ENCODE data around the gene GAK. TPM values are rescaled to one million over a fixed set of nuclear protein-coding genes. Genes with fewer than 3 reads are reported as not detected.

GAK gene
- total and polyA plus RNA-seq, 2 donors from 2014 or later, result 92.0 to 124 TPM

GRCh38 chr4:874056-874455 lies 58.1 kb downstream of the GAK start:
- peak overlapping the region in 1 of 3 donors; percentile 35 for H3K4me3 ChIP-seq (ENCODE audit: low read length in 3 of 3)
- intact Hi-C loops (cut with DNase I), result no loop called here
- H3K9ac ChIP-seq (ENCODE audit: low read length in 3 of 3), result no peak overlapping the region
- no peaks in the 10 kb centered on the region for H3K27me3 ChIP-seq (ENCODE audit: control insufficient read depth, insufficient read depth, low read length)
- H3K4me1 ChIP-seq (ENCODE audit: control insufficient read depth in 2 of 3, insufficient read depth in 2 of 3, low read depth in 1 of 3, low read length in 3 of 3), result peaks cover 0 to 7% (median 2%) of the 10 kb centered on the region in 3 donors
- peaks cover 0 to 6% (median 0%) of the 10 kb centered on the region in 3 donors for H3K9me3 ChIP-seq (ENCODE audit: control insufficient read depth in 2 of 3, insufficient read depth in 1 of 3, low read length in 3 of 3)
- no peak for TF ChIP-seq CTCF (IDR thresholded peaks at IDR 0.05; ENCODE audit: borderline replicate concordance, extremely low read depth, insufficient read depth)
- DNase-seq, result no peak
- FAIRE-seq, result no peak
- peaks cover 12 to 26% (median 22%) of the 10 kb centered on the region in 3 donors for H3K36me3 ChIP-seq (ENCODE audit: control insufficient read depth in 2 of 3, insufficient read depth in 3 of 3, low read length in 3 of 3)
- peak overlapping the region in 1 of 2 donors; percentile 48 for H3K27ac ChIP-seq (ENCODE audit: low read depth in 2 of 2, low read length in 2 of 2)

- peaks cover 0 to 7% (median 0%) of the 10 kb centered on the region in 3 donors for H3K9me3 ChIP-seq (ENCODE audit: control insufficient read depth in 2 of 3, insufficient read depth in 1 of 3, low read length in 3 of 3)
- no peak for FAIRE-seq
- H3K27me3 ChIP-seq (ENCODE audit: control insufficient read depth, insufficient read depth, low read length), result no peaks in the 10 kb centered on the region
- no peak overlapping the region for H3K27ac ChIP-seq (ENCODE audit: low read depth in 2 of 2, low read length in 2 of 2)
- no peak overlapping the region for H3K9ac ChIP-seq (ENCODE audit: low read length in 3 of 3)
- no peak for DNase-seq
- H3K4me1 ChIP-seq (ENCODE audit: control insufficient read depth in 2 of 3, insufficient read depth in 2 of 3, low read depth in 1 of 3, low read length in 3 of 3), result peaks cover 0 to 7% (median 2%) of the 10 kb centered on the region in 3 donors
- H3K4me3 ChIP-seq (ENCODE audit: low read length in 3 of 3), result no peak overlapping the region
- H3K36me3 ChIP-seq (ENCODE audit: control insufficient read depth in 2 of 3, insufficient read depth in 3 of 3, low read length in 3 of 3), result peaks cover 16 to 30% (median 26%) of the 10 kb centered on the region in 3 donors
- no peak for TF ChIP-seq CTCF (IDR thresholded peaks at IDR 0.05; ENCODE audit: borderline replicate concordance, extremely low read depth, insufficient read depth)
- intact Hi-C loops (cut with DNase I), result no loop called here
These were observed 59.7 kb downstream of the GAK start for GRCh38 chr4:872241-872981.

GRCh38 chr4:871484-871883 lies 60.6 kb downstream of the GAK start:
- no peaks in the 10 kb centered on the region for H3K27me3 ChIP-seq (ENCODE audit: control insufficient read depth, insufficient read depth, low read length)
- H3K4me1 ChIP-seq (ENCODE audit: control insufficient read depth in 2 of 3, insufficient read depth in 2 of 3, low read depth in 1 of 3, low read length in 3 of 3), result peaks cover 0 to 6% (median 2%) of the 10 kb centered on the region in 3 donors
- FAIRE-seq (no peak), DNase-seq (no peak)
- H3K36me3 ChIP-seq (ENCODE audit: control insufficient read depth in 2 of 3, insufficient read depth in 3 of 3, low read length in 3 of 3), result peaks cover 16 to 34% (median 27%) of the 10 kb centered on the region in 3 donors
- no peak overlapping the region for H3K27ac ChIP-seq (ENCODE audit: low read depth in 2 of 2, low read length in 2 of 2)
- intact Hi-C loops (cut with DNase I), result no loop called here
- peaks cover 0 to 7% (median 0%) of the 10 kb centered on the region in 3 donors for H3K9me3 ChIP-seq (ENCODE audit: control insufficient read depth in 2 of 3, insufficient read depth in 1 of 3, low read length in 3 of 3)
- no peak overlapping the region for H3K9ac ChIP-seq (ENCODE audit: low read length in 3 of 3)
- no peak for TF ChIP-seq CTCF (IDR thresholded peaks at IDR 0.05; ENCODE audit: borderline replicate concordance, extremely low read depth, insufficient read depth)
- no peak overlapping the region for H3K4me3 ChIP-seq (ENCODE audit: low read length in 3 of 3)
